Retinal pigment epithelial cell (primary cell): ENCODE data around the gene MON2.
A peak's percentile ranks its signal among the peaks of the same experiment; 100 is the strongest.

Experiments
- DNase-seq: peaks from one replicate; pipeline ENCODE4 v3.0.0-alpha.2; 2010; ENCODE audit warnings: low read depth
- H3K4me3 ChIP-seq: 2 replicates; pipeline ENCODE4 v1.5.1; 2011; ENCODE audit warnings: mild to moderate bottlenecking, low read length, control low read depth, moderate library complexity
- TF ChIP-seq, protein P1 (sequence below): conservative IDR thresholded peaks from 2 replicates; pipeline ENCODE4 v1.5.1; 2011; ENCODE audit warnings: low read depth, low read length, control low read depth, inconsistent platforms

MON2 gene

DNA sequence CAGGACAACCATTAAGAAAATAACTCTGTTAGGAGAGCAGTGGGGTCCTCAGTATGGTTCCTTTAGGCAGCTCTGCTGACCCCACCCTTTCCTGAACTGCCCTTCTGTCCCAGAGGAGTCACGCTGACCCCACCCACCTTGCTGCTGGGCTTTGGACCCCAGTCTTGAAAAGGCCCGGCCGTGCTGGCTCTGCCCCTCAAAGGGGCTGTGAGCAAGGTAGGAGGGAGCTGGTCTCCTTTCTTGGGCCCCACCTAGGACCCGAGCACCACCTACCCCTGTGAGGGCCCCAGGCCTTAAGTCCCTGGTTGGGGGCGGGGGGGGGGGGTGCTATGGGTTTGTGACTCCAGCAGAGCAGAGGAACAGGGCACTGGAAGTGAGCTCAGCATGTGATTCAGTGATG is 171.1 kb downstream of the MON2 start:
- TF ChIP-seq, protein P1, sequence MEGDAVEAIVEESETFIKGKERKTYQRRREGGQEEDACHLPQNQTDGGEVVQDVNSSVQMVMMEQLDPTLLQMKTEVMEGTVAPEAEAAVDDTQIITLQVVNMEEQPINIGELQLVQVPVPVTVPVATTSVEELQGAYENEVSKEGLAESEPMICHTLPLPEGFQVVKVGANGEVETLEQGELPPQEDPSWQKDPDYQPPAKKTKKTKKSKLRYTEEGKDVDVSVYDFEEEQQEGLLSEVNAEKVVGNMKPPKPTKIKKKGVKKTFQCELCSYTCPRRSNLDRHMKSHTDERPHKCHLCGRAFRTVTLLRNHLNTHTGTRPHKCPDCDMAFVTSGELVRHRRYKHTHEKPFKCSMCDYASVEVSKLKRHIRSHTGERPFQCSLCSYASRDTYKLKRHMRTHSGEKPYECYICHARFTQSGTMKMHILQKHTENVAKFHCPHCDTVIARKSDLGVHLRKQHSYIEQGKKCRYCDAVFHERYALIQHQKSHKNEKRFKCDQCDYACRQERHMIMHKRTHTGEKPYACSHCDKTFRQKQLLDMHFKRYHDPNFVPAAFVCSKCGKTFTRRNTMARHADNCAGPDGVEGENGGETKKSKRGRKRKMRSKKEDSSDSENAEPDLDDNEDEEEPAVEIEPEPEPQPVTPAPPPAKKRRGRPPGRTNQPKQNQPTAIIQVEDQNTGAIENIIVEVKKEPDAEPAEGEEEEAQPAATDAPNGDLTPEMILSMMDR, result no peak
- no peak overlapping the region for H3K4me3 ChIP-seq
- no peak for DNase-seq

- peak; percentile 59 for DNase-seq
- TF ChIP-seq, protein P1, result no peak
- H3K4me3 ChIP-seq, result no peak overlapping the region
Observed at GRCh38 chr12:62640910-62641448, 174.4 kb downstream of the MON2 start.

DNA sequence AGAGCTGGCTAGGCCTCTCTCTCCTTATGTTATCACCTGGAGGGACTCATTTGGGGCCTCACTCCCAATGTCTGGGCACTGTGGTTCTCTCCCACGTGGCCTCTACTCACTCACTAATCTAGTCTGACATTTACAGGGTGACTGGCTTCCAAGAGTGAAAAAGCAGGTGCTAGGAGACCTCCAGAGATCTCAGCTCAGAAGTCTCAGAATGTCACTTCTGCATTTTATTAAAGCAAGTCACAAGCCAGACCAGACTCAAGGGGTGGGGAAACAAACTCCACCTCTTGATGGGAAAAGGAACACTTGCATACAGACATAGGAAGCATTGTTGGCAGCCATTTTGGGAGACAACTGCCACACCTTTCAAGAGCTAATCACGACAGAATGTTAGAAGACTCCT is 175.9 kb downstream of the MON2 start:
- no peak for DNase-seq
- H3K4me3 ChIP-seq, result no peak overlapping the region
- TF ChIP-seq, protein P1, result no peak

GRCh38 chr12:62643486-62643885 is 176.9 kb downstream of the MON2 start:
- no peak overlapping the region for H3K4me3 ChIP-seq
- peak; percentile 75 for DNase-seq
- TF ChIP-seq, protein P1, result no peak

- no peak overlapping the region for H3K4me3 ChIP-seq
- DNase-seq, result no peak
- TF ChIP-seq, protein P1, result no peak
Observed at GRCh38 chr12:62646566-62646965, 179.9 kb downstream of the MON2 start.

DNA sequence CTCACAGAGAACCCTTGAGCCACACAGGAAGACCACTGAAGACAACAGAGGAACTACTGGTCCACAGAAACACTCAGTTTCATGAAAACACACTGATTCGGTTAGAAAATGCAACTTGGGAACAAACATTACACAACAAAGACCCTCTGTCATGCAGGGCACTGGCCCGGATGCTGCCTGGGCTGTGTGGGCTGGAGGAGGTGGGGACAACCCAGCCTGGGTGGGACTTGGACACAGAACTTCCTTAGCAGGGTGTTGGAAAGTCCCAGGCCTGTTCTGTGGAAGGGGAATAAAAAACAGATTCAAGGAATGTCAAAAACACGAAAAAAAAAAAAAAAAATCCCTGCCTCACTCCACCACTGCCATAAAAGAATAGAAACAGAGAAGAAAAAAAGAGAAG is 181.0 kb downstream of the MON2 start:
- DNase-seq, result no peak

DNA sequence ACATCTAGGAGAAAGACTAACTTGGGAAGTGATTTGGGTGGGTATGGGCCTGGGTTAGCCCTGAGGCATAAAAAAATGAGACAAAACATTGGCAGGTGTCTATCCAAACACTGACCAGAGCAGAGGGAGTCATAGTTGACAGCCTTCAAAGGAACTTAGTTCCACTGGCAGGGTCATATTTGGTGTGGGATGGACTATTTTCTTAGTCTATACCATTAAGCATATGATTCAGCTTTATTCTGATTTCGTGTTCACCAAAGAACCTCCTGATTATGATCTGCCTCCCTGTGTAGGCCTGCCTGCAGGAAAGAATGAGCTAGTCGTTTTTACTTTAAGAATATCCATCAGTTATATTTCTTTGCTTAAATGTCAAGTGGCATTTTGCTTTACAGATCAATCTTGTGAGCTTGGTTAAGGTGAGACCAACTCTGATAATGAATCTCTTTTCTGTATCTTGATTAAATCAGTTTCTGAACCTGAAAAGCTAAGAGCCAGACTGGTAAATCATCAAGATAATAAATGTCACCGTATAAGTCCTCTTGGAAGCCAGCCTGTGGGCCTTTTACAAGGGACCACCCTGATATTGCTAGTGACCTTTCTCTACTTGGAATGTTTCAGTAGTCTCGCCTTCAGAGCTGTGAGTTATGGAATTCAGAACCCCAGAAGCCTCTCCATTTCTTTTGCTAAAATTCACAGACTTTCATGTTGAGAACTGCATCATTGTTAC is 182.9 kb downstream of the MON2 start:
- no peak overlapping the region for H3K4me3 ChIP-seq
- no peak for DNase-seq
- TF ChIP-seq, protein P1, result no peak

More for the DNA sequence above, 181.0 kb downstream of the MON2 start:
- TF ChIP-seq, protein P1, result no peak
- no peak overlapping the region for H3K4me3 ChIP-seq
